Panc1 (cell line): ENCODE results near the gene SLC52A1. TPM values are rescaled to one million over a fixed set of nuclear protein-coding genes. Genes with fewer than 3 reads are reported as not detected.

ENCODE experiments used
- ATAC-seq: fragments of 200-7000 bp; cut with Tn5 transposase; 2 replicates; pipeline ENCODE4 v1.9.1; 2020; ENCODE audit warnings: mild to moderate bottlenecking, moderate library complexity
- BruUV-seq: library from RNA; stranded (reverse); fragments of 400-500 nt; replicated peaks from 2 replicates; lab custom pipeline; 2021; lab: Mats Ljungman, UMichigan
- CTCF ChIA-PET: fragments of 300-600 bp; sonication (Branson Sonifier 250); formaldehyde crosslinking; loops from one replicate; lab custom pipeline; 2022; ENCODE audit warnings: antibody characterized with exemption; lab: Charles Lee
- POLR2A ChIA-PET: fragments of 300-600 bp; sonication (Branson Sonifier 250); formaldehyde crosslinking; loops from one replicate; lab custom pipeline; 2022; ENCODE audit warnings: antibody characterized with exemption; lab: Charles Lee
- DNase-seq: peaks from one replicate; pipeline ENCODE4 v3.0.0-alpha.2; 2010; ENCODE audit warnings: low read depth, low spot score
- H3K27ac ChIP-seq: 2 replicates; pipeline ENCODE4 v1.5.1; 2011; ENCODE audit warnings: mild to moderate bottlenecking, low read length, inconsistent platforms
- H3K27me3 ChIP-seq: fragments of 200-500 bp; sonication (Bioruptor generic); 2 replicates; pipeline ENCODE4 v1.6.0; 2014; ENCODE audit warnings: low read length, inconsistent platforms; ENCODE audit not compliant: control insufficient read depth, insufficient read depth
- H3K36me3 ChIP-seq: fragments of 200-500 bp; sonication (Bioruptor generic); 2 replicates; pipeline ENCODE4 v1.5.1; 2014; ENCODE audit warnings: inconsistent platforms, mild to moderate bottlenecking, low read length, moderate library complexity; ENCODE audit not compliant: control insufficient read depth, insufficient read depth
- H3K4me1 ChIP-seq: 2 replicates; pipeline ENCODE4 v1.5.1; 2011; ENCODE audit warnings: inconsistent platforms, mild to moderate bottlenecking, low read length, moderate library complexity; ENCODE audit not compliant: control insufficient read depth, insufficient read depth
- H3K4me3 ChIP-seq, 2 experiments: 2 replicates each; pipeline ENCODE4 v1.5.1; 2011 to 2012; ENCODE audit warnings: low read depth in 2 of 2, low read length in 2 of 2, mild to moderate bottlenecking in 2 of 2, inconsistent platforms in 1 of 2, moderate library complexity in 1 of 2
- H3K9me3 ChIP-seq: fragments of 200-500 bp; sonication (Bioruptor generic); 2 replicates; pipeline ENCODE4 v1.5.1; 2014; ENCODE audit warnings: low read depth, mild to moderate bottlenecking, inconsistent platforms, low read length, moderate library complexity; ENCODE audit not compliant: control insufficient read depth, insufficient read depth
- POLR2AphosphoS5 ChIP-seq: IDR thresholded peaks from 2 replicates; pipeline ENCODE4 v1.6.1; 2012; ENCODE audit warnings: mild to moderate bottlenecking, low read depth, low read length, moderate library complexity
- SIN3A ChIP-seq: IDR thresholded peaks from 2 replicates; pipeline ENCODE4 v1.6.1; 2012; ENCODE audit warnings: low read depth, mild to moderate bottlenecking, low read length, moderate library complexity, borderline replicate concordance; ENCODE audit not compliant: insufficient read depth
- TCF7L2 ChIP-seq: IDR thresholded peaks from 2 replicates; pipeline ENCODE4 v1.6.1; 2011; ENCODE audit warnings: mild to moderate bottlenecking, low read depth, low read length, inconsistent platforms
- in situ Hi-C: cut with HindIII; loops from 2 replicates; pipeline ENCODE4 v1.10.0; 2016; ENCODE audit warnings: low sequenced_read_pairs, low pct_unique_long_range_greater_than_20kb
- intact Hi-C: fragments of 100-400 bp; cut with micrococcal nuclease; formaldehyde crosslinking; loops from one replicate; pipeline ENCODE4 v1.10.0; 2022; ENCODE audit not compliant: unreplicated experiment
- total RNA-seq: library from RNA; stranded (reverse); gene quantifications from one replicate; pipeline ENCODE4 v1.2.1, GENCODE V29; 2021; ENCODE audit not compliant: unreplicated experiment
- TF ChIP-seq, protein P1 (sequence below), 2 experiments: IDR thresholded peaks; 2 replicates each; pipeline ENCODE4 v1.6.1; 2011 to 2012; ENCODE audit warnings: low read depth in 2 of 2, control low read depth in 1 of 2, low read length in 1 of 2, mild to moderate bottlenecking in 1 of 2, moderate library complexity in 1 of 2; ENCODE audit not compliant: insufficient read depth in 1 of 2
- TF ChIP-seq, protein P2 (sequence below): fragments of 450-650 bp; IDR thresholded peaks from 2 replicates; pipeline ENCODE4 v1.5.1; 2017; ENCODE audit warnings: mild to moderate bottlenecking

Gene SLC52A1
- total RNA-seq, 1 experiment from 2014 or later: 0.54 TPM

DNA sequence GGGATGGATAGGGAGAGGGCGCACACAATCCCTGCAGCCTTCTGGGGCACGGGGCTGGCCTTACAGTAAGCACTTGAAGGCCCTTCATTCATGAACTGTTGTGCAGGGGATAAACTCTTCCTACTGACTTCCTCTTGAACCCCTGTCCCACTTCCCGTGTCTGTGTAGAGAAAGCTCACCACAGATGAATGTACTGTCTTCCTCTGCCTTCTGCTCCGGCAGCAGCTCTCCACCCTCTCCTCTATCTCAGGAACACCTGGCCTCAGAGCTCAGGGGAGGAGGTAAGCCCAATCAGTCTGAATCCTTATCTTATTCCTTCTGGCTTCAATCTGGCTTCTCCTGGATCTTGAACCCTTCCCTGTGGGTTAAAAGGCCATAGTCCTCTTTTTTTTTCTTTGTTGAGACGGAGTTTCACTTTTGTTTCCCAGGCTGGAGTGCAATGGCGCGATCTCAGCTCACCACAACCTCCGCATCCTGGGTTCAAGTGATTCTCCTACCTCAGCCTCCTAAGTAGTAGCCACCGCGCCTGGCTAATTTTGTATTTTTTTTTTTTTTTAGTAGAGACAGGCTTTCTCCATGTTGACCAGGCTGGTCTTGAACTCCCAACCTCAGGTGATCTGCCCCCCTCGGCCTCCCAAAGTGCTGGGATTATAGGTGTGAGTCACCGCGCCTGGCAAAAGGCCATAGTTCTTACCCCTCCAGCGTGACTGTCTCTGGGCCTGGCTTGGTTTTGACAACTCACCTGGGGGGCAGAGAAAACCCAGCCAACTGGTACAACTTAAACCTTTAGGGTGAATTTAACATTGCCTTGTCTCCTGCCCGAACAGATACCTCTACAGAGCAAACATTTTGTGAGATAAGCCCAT, 7.2 kb upstream of the SLC52A1 start:
- H3K9me3 ChIP-seq: no peaks in the 10 kb centered on the region
- H3K27me3 ChIP-seq: no peaks in the 10 kb centered on the region
- no peaks in the 10 kb centered on the region for H3K36me3 ChIP-seq
- intact Hi-C loops (no loop called here), in situ Hi-C loops (no loop called here)
- ChIA-PET CTCF (no interaction called here), POLR2A (no interaction called here)
- ATAC-seq (no peak), DNase-seq (no peak)
- no peaks in the 10 kb centered on the region for H3K4me1 ChIP-seq
- no TSS peak for BruUV-seq
- no peak overlapping the region for H3K27ac ChIP-seq
- H3K4me3 ChIP-seq: no peak overlapping the region
- TF ChIP-seq, protein P1, sequence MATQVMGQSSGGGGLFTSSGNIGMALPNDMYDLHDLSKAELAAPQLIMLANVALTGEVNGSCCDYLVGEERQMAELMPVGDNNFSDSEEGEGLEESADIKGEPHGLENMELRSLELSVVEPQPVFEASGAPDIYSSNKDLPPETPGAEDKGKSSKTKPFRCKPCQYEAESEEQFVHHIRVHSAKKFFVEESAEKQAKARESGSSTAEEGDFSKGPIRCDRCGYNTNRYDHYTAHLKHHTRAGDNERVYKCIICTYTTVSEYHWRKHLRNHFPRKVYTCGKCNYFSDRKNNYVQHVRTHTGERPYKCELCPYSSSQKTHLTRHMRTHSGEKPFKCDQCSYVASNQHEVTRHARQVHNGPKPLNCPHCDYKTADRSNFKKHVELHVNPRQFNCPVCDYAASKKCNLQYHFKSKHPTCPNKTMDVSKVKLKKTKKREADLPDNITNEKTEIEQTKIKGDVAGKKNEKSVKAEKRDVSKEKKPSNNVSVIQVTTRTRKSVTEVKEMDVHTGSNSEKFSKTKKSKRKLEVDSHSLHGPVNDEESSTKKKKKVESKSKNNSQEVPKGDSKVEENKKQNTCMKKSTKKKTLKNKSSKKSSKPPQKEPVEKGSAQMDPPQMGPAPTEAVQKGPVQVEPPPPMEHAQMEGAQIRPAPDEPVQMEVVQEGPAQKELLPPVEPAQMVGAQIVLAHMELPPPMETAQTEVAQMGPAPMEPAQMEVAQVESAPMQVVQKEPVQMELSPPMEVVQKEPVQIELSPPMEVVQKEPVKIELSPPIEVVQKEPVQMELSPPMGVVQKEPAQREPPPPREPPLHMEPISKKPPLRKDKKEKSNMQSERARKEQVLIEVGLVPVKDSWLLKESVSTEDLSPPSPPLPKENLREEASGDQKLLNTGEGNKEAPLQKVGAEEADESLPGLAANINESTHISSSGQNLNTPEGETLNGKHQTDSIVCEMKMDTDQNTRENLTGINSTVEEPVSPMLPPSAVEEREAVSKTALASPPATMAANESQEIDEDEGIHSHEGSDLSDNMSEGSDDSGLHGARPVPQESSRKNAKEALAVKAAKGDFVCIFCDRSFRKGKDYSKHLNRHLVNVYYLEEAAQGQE (IDR thresholded peaks at IDR 0.05; ENCODE audit: insufficient read depth in 1 of 2, low read depth in 2 of 2, low read length in 1 of 2): no peak
- no peak for TF ChIP-seq TCF7L2
- TF ChIP-seq SIN3A: no peak
- TF ChIP-seq, protein P2, sequence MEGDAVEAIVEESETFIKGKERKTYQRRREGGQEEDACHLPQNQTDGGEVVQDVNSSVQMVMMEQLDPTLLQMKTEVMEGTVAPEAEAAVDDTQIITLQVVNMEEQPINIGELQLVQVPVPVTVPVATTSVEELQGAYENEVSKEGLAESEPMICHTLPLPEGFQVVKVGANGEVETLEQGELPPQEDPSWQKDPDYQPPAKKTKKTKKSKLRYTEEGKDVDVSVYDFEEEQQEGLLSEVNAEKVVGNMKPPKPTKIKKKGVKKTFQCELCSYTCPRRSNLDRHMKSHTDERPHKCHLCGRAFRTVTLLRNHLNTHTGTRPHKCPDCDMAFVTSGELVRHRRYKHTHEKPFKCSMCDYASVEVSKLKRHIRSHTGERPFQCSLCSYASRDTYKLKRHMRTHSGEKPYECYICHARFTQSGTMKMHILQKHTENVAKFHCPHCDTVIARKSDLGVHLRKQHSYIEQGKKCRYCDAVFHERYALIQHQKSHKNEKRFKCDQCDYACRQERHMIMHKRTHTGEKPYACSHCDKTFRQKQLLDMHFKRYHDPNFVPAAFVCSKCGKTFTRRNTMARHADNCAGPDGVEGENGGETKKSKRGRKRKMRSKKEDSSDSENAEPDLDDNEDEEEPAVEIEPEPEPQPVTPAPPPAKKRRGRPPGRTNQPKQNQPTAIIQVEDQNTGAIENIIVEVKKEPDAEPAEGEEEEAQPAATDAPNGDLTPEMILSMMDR: no peak
- TF ChIP-seq POLR2AphosphoS5: no peak

- intact Hi-C loops (no loop called here), in situ Hi-C loops (no loop called here)
- POLR2A ChIA-PET: no interaction called here
- TF ChIP-seq TCF7L2: no peak
- TF ChIP-seq, protein P1 (IDR thresholded peaks at IDR 0.05; ENCODE audit: insufficient read depth in 1 of 2, low read depth in 2 of 2, low read length in 1 of 2): no peak
- TF ChIP-seq POLR2AphosphoS5: no peak
- TF ChIP-seq, protein P2: no peak
- no peak for TF ChIP-seq SIN3A
- no peaks in the 10 kb centered on the region for H3K9me3 ChIP-seq
- no peak overlapping the region for H3K4me3 ChIP-seq
- DNase-seq: no peak
- BruUV-seq: no TSS peak
- CTCF ChIA-PET: interaction anchor here (0.7 kb wide), 2 partner anchors 19 to 27 kb away, joined by 3 read pairs; no protein-coding TSS in a partner anchor
- no peaks in the 10 kb centered on the region for H3K27me3 ChIP-seq
- H3K36me3 ChIP-seq: no peaks in the 10 kb centered on the region
- no peaks in the 10 kb centered on the region for H3K4me1 ChIP-seq
- no peak overlapping the region for H3K27ac ChIP-seq
- ATAC-seq: no peak
These were observed 575 bp downstream of the SLC52A1 start for GRCh38 chr17:5034651-5035050.
